Stomach (tissue), 9 donors: ENCODE data around the gene DRC3. TPM values are rescaled to one million over a fixed set of nuclear protein-coding genes. Genes with fewer than 3 reads are reported as not detected.

ENCODE experiments used
- DNase-seq, 2 donors: peaks; one replicate each; pipeline versions ENCODE4 v3.0.0 to v3.0.0-alpha.2; 2013 to 2019
- H3K27ac ChIP-seq, 5 donors: fragments of 200-600 bp in 4 of 5; sonication (generic) in 4 of 5; one replicate each; pipeline ENCODE4 v1.5.1; 2013 to 2019; ENCODE audit warnings: mild to moderate bottlenecking in 1 of 5, moderate library complexity in 1 of 5
- H3K27me3 ChIP-seq, 3 donors: fragments of 200-600 bp; sonication (generic); one replicate each; pipeline ENCODE4 v1.5.1; 2017 to 2019; ENCODE audit warnings: mixed run types in 1 of 3
- H3K36me3 ChIP-seq, 4 donors: fragments of 200-600 bp; sonication (generic); 1 replicate in 3 of 4; 2 replicates in 1 of 4; pipeline ENCODE4 v1.5.1; 2016 to 2019
- H3K4me1 ChIP-seq, 4 donors: fragments of 200-600 bp; sonication (generic); one replicate each; pipeline ENCODE4 v1.5.1; 2016 to 2019
- H3K4me3 ChIP-seq, 4 donors: fragments of 200-600 bp; sonication (generic) in 3 of 4; one replicate each; pipeline ENCODE4 v1.5.1; 2016 to 2019; ENCODE audit warnings: mild to moderate bottlenecking in 1 of 4
- H3K9me3 ChIP-seq, 4 donors: fragments of 200-600 bp; sonication (generic); one replicate each; pipeline ENCODE4 v1.5.1; 2016 to 2019
- CTCF ChIP-seq, 7 experiments: fragments of 450-650 bp in 4 of 7; fragments of 200-600 bp in 3 of 7; sonication (generic) in 3 of 7; IDR thresholded peaks; one replicate each; pipeline ENCODE4 v1.5.1; 2016 to 2019; ENCODE audit warnings: antibody characterized with exemption in 7 of 7, control low read depth in 2 of 7, mild to moderate bottlenecking in 1 of 7
- EP300 ChIP-seq: sonication (generic); formaldehyde crosslinking; IDR thresholded peaks from one replicate; pipeline ENCODE4 v1.6.1; 2017; ENCODE audit warnings: antibody characterized with exemption
- POLR2A ChIP-seq, 4 donors: fragments of 450-650 bp; IDR thresholded peaks; one replicate each; pipeline ENCODE4 v1.6.1; 2016; ENCODE audit warnings: antibody characterized with exemption in 4 of 4, control low read depth in 2 of 4, mild to moderate bottlenecking in 1 of 4, moderate library complexity in 1 of 4
- POLR2AphosphoS5 ChIP-seq, 3 donors: sonication (generic); formaldehyde crosslinking; IDR thresholded peaks; one replicate each; pipeline ENCODE4 v1.6.1; 2016; ENCODE audit warnings: antibody characterized with exemption in 3 of 3
- WGBS, 5 donors: extraction: QIAGEN DNeasy Blood & Tissue Kit in 3 of 5; methylation state at CpG; one replicate each; pipeline versions ENCODE4 v1.1.5 to v1.1.7; 2013 to 2018; 5-methylcytosine and 5-hydroxymethylcytosine counted together
- intact Hi-C: fragments of 100-400 bp; cut with DNase I; formaldehyde crosslinking; loops from one replicate; pipeline ENCODE4 v1.15.1; 2023; ENCODE audit warnings: low total_unique reads
- polyA plus RNA-seq, 3 donors: library from polyadenylated mRNA; stranded (reverse); fragments of 200-250 nt; gene quantifications; one replicate each; pipeline ENCODE4 v1.2.3, GENCODE V29; 2013
- total RNA-seq, 5 donors: library from RNA; depleted of rRNA; stranded (reverse); fragments of >200 nt; gene quantifications; one replicate each; pipeline versions ENCODE4 v1.1.0 to v1.2.3, GENCODE V29; 2014 to 2016
- donor health status: healthy with polysubstance abuse.
- donor health status: Bipolar disorder and iron deficiency.
- donor health status: healthy.

The DRC3 gene
- total and polyA plus RNA-seq, 8 donors, result 1.1 to 16.5 (median 1.7) TPM; not detected in 1

- no peak for DNase-seq
- H3K27me3 ChIP-seq, result no peaks in the 10 kb centered on the region
- peaks cover 4 to 51% (median 46%) of the 10 kb centered on the region in 4 donors for H3K36me3 ChIP-seq
- H3K9me3 ChIP-seq, result no peaks in the 10 kb centered on the region
- 70 to 86% (median 83%) methylated on average over 2 of the region's 2 CpGs for WGBS, 5 donors
- no peak for TF ChIP-seq EP300
- no peak for TF ChIP-seq POLR2A (IDR thresholded peaks at IDR 0.05)
- no peak for TF ChIP-seq POLR2AphosphoS5 (IDR thresholded peaks at IDR 0.05)
- TF ChIP-seq CTCF (IDR thresholded peaks at IDR 0.05), result no peak
- intact Hi-C loops, result no loop called here
- H3K4me1 ChIP-seq, result peaks cover 11 to 18% (median 15%) of the 10 kb centered on the region in 4 donors
- no peak overlapping the region for H3K4me3 ChIP-seq
- H3K27ac ChIP-seq, result no peak overlapping the region
Measured at GRCh38 chr17:18019838-18020154, 47.1 kb downstream of the DRC3 start.

- TF ChIP-seq EP300, result no peak
- TF ChIP-seq CTCF (IDR thresholded peaks at IDR 0.05), result no peak
- TF ChIP-seq POLR2A (IDR thresholded peaks at IDR 0.05), result no peak
- Histone ChIP-seq H3K4me1 (peaks cover 11 to 21% (median 15%) of the 10 kb centered on the region in 4 donors), H3K9me3 (no peaks in the 10 kb centered on the region), H3K27ac (no peak overlapping the region), H3K36me3 (peaks cover 4 to 49% (median 44%) of the 10 kb centered on the region in 4 donors), H3K27me3 (no peaks in the 10 kb centered on the region), H3K4me3 (no peak overlapping the region)
- DNase-seq, result no peak
- 94 to 100% (median 99%) methylated on average over 6 of the region's 6 CpGs for WGBS, 5 donors
- intact Hi-C loops, result no loop called here
Measured at GRCh38 chr17:18020971-18021370, 48.3 kb downstream of the DRC3 start.

GRCh38 chr17:18021372-18021771 is 48.7 kb downstream of the DRC3 start:
- H3K36me3 ChIP-seq, result peaks cover 4 to 53% (median 44%) of the 10 kb centered on the region in 4 donors
- no peak overlapping the region for H3K27ac ChIP-seq
- no peak for DNase-seq
- no peak overlapping the region for H3K4me3 ChIP-seq
- intact Hi-C loops, result no loop called here
- 91 to 97% (median 96%) methylated on average over 5 of the region's 5 CpGs for WGBS, 5 donors
- TF ChIP-seq POLR2A (IDR thresholded peaks at IDR 0.05), result no peak
- no peak for TF ChIP-seq POLR2AphosphoS5 (IDR thresholded peaks at IDR 0.05)
- no peak for TF ChIP-seq CTCF (IDR thresholded peaks at IDR 0.05)
- no peak for TF ChIP-seq EP300
- no peaks in the 10 kb centered on the region for H3K27me3 ChIP-seq
- no peaks in the 10 kb centered on the region for H3K9me3 ChIP-seq
- peaks cover 11 to 25% (median 15%) of the 10 kb centered on the region in 4 donors for H3K4me1 ChIP-seq

- DNase-seq, result no peak
- peaks cover 0 to 8% (median 0%) of the 10 kb centered on the region in 4 donors for H3K4me1 ChIP-seq
- H3K36me3 ChIP-seq, result peaks cover 4 to 63% (median 52%) of the 10 kb centered on the region in 4 donors
- 65 to 78% (median 74%) methylated on average over 5 of the region's 5 CpGs for WGBS, 5 donors
- no peak overlapping the region for H3K27ac ChIP-seq
- no peaks in the 10 kb centered on the region for H3K9me3 ChIP-seq
- no peak for TF ChIP-seq CTCF (IDR thresholded peaks at IDR 0.05)
- no peak for TF ChIP-seq POLR2AphosphoS5 (IDR thresholded peaks at IDR 0.05)
- no peak for TF ChIP-seq POLR2A (IDR thresholded peaks at IDR 0.05)
- TF ChIP-seq EP300, result no peak
- H3K27me3 ChIP-seq, result no peaks in the 10 kb centered on the region
- intact Hi-C loops, result no loop called here
- H3K4me3 ChIP-seq, result no peak overlapping the region
Measured at GRCh38 chr17:18025241-18025944, 52.7 kb downstream of the DRC3 start.
